HepG2 (cell line): ENCODE measurements around the gene MBD5. TPM values are rescaled to one million over a fixed set of nuclear protein-coding genes. Genes with fewer than 3 reads are reported as not detected.

ENCODE experiments used
- ATAC-seq: fragments of 200-7000 bp; cut with Tn5 transposase; 3 replicates; pipeline ENCODE4 v1.9.1; 2020; ENCODE audit warnings: mild to moderate bottlenecking, moderate library complexity
- BruUV-seq: library from RNA; stranded (reverse); fragments of 400-500 nt; replicated peaks from 2 replicates; lab custom pipeline; 2021; lab: Mats Ljungman, UMichigan
- CTCF ChIA-PET: fragments of 300-600 bp; formaldehyde crosslinking; extraction: SDS; loops from one replicate; lab custom pipeline; 2021; ENCODE audit warnings: low total read pairs, inconsistent platforms, low intra/inter-chr PET ratio; lab: Yijun Ruan, JAX
- POLR2A ChIA-PET: fragments of 350-600 bp; sonication (Branson Sonifier 250); formaldehyde crosslinking; loops from one replicate; lab custom pipeline; 2020; ENCODE audit warnings: antibody characterized with exemption, inconsistent platforms; lab: Yijun Ruan, JAX
- DNase-seq: peaks from one replicate; pipeline ENCODE4 v3.0.0-alpha.2; 2015; ENCODE audit warnings: low spot score
- FAIRE-seq: peaks from 3 replicates; lab custom pipeline; 2011; peaks lifted over from hg19 to GRCh38; lab: Jason Lieb, UNC
- H2AFZ ChIP-seq: one replicate; pipeline ENCODE4 v1.6.1; 2011; ENCODE audit warnings: low read length, inconsistent platforms
- H3K27ac ChIP-seq: fragments of 300-600 bp; 3 replicates; pipeline ENCODE4 v1.8.0; 2011; ENCODE audit warnings: mixed run types, mild to moderate bottlenecking, mixed read lengths, low read length, inconsistent platforms; ENCODE audit not compliant: insufficient read depth; ENCODE audit errors: extremely low read length
- H3K27me3 ChIP-seq, 2 experiments: fragments of 200-600 bp in 1 of 2; 2 replicates in 1 of 2; 3 replicates in 1 of 2; pipeline versions ENCODE4 v1.6.0 to v1.8.0; 2011; ENCODE audit warnings: low read length in 2 of 2, mild to moderate bottlenecking in 2 of 2, moderate library complexity in 2 of 2, inconsistent platforms in 1 of 2; ENCODE audit not compliant: insufficient read depth in 2 of 2, control insufficient read depth in 1 of 2
- H3K36me3 ChIP-seq, 2 experiments: fragments of 200-600 bp in 1 of 2; replicated peaks in 1 of 2; 2 replicates in 1 of 2; 3 replicates in 1 of 2; pipeline versions ENCODE4 v1.5.1 to v1.8.0; 2011; ENCODE audit warnings: low read length in 2 of 2, inconsistent platforms in 1 of 2; ENCODE audit not compliant: insufficient read depth in 2 of 2, control insufficient read depth in 1 of 2
- H3K4me1 ChIP-seq: 2 replicates; pipeline ENCODE4 v1.5.1; 2012; ENCODE audit warnings: low read length, inconsistent platforms; ENCODE audit not compliant: insufficient read depth
- H3K4me2 ChIP-seq: 2 replicates; pipeline ENCODE4 v1.6.0; 2011; ENCODE audit warnings: low read depth, low read length, inconsistent platforms
- H3K4me3 ChIP-seq, 3 experiments: fragments of 200-600 bp in 1 of 3; sonication (generic), shearing (Covaris generic) in 1 of 3; replicated peaks in 1 of 3; 2 replicates each; pipeline ENCODE4 v1.5.1; 2011 to 2016; ENCODE audit warnings: low read length in 3 of 3, inconsistent platforms in 2 of 3, low read depth in 2 of 3, mild to moderate bottlenecking in 2 of 3, control low read depth in 1 of 3, mixed read lengths in 1 of 3; ENCODE audit not compliant: insufficient read depth in 1 of 3
- H3K79me2 ChIP-seq: one replicate; pipeline ENCODE4 v1.6.1; 2011; ENCODE audit warnings: low read length, inconsistent platforms; ENCODE audit not compliant: insufficient read depth
- H3K9ac ChIP-seq: 2 replicates; pipeline ENCODE4 v1.6.0; 2011; ENCODE audit warnings: mild to moderate bottlenecking, low read depth, low read length, inconsistent platforms; ENCODE audit not compliant: insufficient read depth
- H3K9me3 ChIP-seq: 2 replicates; pipeline ENCODE4 v1.5.1; 2012; ENCODE audit warnings: mild to moderate bottlenecking, low read length
- H4K20me1 ChIP-seq: 2 replicates; pipeline ENCODE4 v1.6.0; 2011; ENCODE audit warnings: inconsistent platforms, mild to moderate bottlenecking, low read length, moderate library complexity; ENCODE audit not compliant: insufficient read depth
- AKNA ChIP-seq: sonication (generic); formaldehyde crosslinking; IDR thresholded peaks from 2 replicates; pipeline ENCODE4 v1.4.0; 2020; ENCODE audit warnings: missing genetic modification reagents, borderline replicate concordance
- ATF1 ChIP-seq: IDR thresholded peaks from 2 replicates; pipeline ENCODE4 v1.6.1; 2016; ENCODE audit warnings: mild to moderate bottlenecking, control low read depth
- BORCS8-MEF2B ChIP-seq: sonication (generic); formaldehyde crosslinking; IDR thresholded peaks from 2 replicates; pipeline ENCODE4 v1.8.0; 2022; ENCODE audit warnings: mild to moderate bottlenecking, missing genetic modification reagents
- CERS6 ChIP-seq: sonication (generic); formaldehyde crosslinking; IDR thresholded peaks from 2 replicates; pipeline ENCODE4 v1.5.0; 2020; ENCODE audit warnings: missing genetic modification reagents
- NFIB ChIP-seq: sonication (generic); formaldehyde crosslinking; IDR thresholded peaks from 2 replicates; pipeline ENCODE4 v1.9.0; 2021; ENCODE audit warnings: missing genetic modification reagents, mild to moderate bottlenecking, borderline replicate concordance
- POLR2AphosphoS5 ChIP-seq: IDR thresholded peaks from 2 replicates; pipeline ENCODE4 v1.6.1; 2012; ENCODE audit warnings: low read depth, low read length
- SNRNP70 ChIP-seq: fragments of 200-400 bp; formaldehyde crosslinking; IDR thresholded peaks from 2 replicates; pipeline ENCODE4 v1.6.1; 2017; ENCODE audit warnings: mild to moderate bottlenecking, low read depth, low read length, moderate library complexity
- SOX6 ChIP-seq, 2 experiments: fragments of 450-650 bp in 1 of 2; sonication (generic) in 1 of 2; formaldehyde crosslinking in 1 of 2; IDR thresholded peaks; 2 replicates each; pipeline versions ENCODE4 v1.4.0 to v1.6.1; 2017 to 2020; ENCODE audit warnings: antibody characterized with exemption in 1 of 2, mild to moderate bottlenecking in 1 of 2, missing genetic modification reagents in 1 of 2
- ZNF124 ChIP-seq: sonication (generic); formaldehyde crosslinking; IDR thresholded peaks from 2 replicates; pipeline ENCODE4 v1.4.0; 2020; ENCODE audit warnings: missing genetic modification reagents
- ZNF138 ChIP-seq: sonication (generic); formaldehyde crosslinking; IDR thresholded peaks from 2 replicates; pipeline ENCODE4 v1.5.0; 2020; ENCODE audit warnings: mild to moderate bottlenecking, low read depth, missing genetic modification reagents
- ZNF3 ChIP-seq: IDR thresholded peaks from 2 replicates; pipeline ENCODE4 v1.7.0; 2017; ENCODE audit warnings: inconsistent platforms
- ZNF382 ChIP-seq: sonication (generic); formaldehyde crosslinking; IDR thresholded peaks from 2 replicates; pipeline ENCODE4 v1.5.0; 2020; ENCODE audit warnings: missing genetic modification reagents, mild to moderate bottlenecking, borderline replicate concordance
- ZNF547 ChIP-seq: sonication (generic); formaldehyde crosslinking; IDR thresholded peaks from 2 replicates; pipeline ENCODE4 v1.5.1; 2020; ENCODE audit warnings: mild to moderate bottlenecking, missing genetic modification reagents
- ZNF574 ChIP-seq: sonication (generic); formaldehyde crosslinking; IDR thresholded peaks from 2 replicates; pipeline ENCODE4 v1.4.0; 2020; ENCODE audit warnings: missing genetic modification reagents
- WGBS: methylation state at CpG from one replicate; pipeline ENCODE4 v1.1.6; 2017; ENCODE audit warnings: low lambda C conversion rate; 5-methylcytosine and 5-hydroxymethylcytosine counted together
- in situ Hi-C: cut with HindIII; loops from 2 replicates; pipeline ENCODE4 v1.10.0; 2017; ENCODE audit warnings: low pct_unique_long_range_greater_than_20kb; ENCODE audit not compliant: extremely low pct_ligation_motif_present
- intact Hi-C: fragments of 100-400 bp; cut with micrococcal nuclease; formaldehyde crosslinking; loops from one replicate; pipeline ENCODE4 v1.10.0; 2022; ENCODE audit not compliant: unreplicated experiment
- polyA plus RNA-seq, 8 experiments: library from polyadenylated mRNA; depleted of rRNA in 3 of 8; stranded (reverse) in 7 of 8; unstranded in 1 of 8; fragments of >200 nt; fragmentation: Illumina TruSeq in 4 of 8; extraction: Trizol in 4 of 8; gene quantifications; 2 replicates each; pipeline versions ENCODE4 v1.2.1 to v1.2.3, GENCODE V29; 2011 to 2016; ENCODE audit warnings: low read depth in 4 of 8, missing spikeins in 1 of 8, mixed read lengths in 1 of 8; ENCODE audit not compliant: insufficient read depth in 1 of 8
- total RNA-seq, 5 experiments: library from RNA; depleted of rRNA; stranded (reverse); fragments of >200 nt; fragmentation: Illumina TruSeq; extraction: Trizol; gene quantifications; 2 replicates each; pipeline ENCODE4 v1.2.3, GENCODE V29; 2016; ENCODE audit warnings: low read depth in 1 of 5

MBD5 gene
- total and polyA plus RNA-seq, 2 of the 13 experiments (the other 11 are each of a cell fraction or from before 2014, with no cell fraction given) = 13.5 to 26.4 TPM

GRCh38 chr2:148495586-148495985 lies 474.7 kb downstream of the MBD5 start:
- H3K9me3 ChIP-seq = no peaks in the 10 kb centered on the region
- TF ChIP-seq ZNF3 (CRISPR knock-in tag) (no peak), ATF1 (CRISPR knock-in tag) (no peak), ZNF382 (CRISPR knock-in tag) (no peak), NFIB (CRISPR knock-in tag) (no peak), ZNF547 (CRISPR knock-in tag) (no peak), SNRNP70 (no peak), ZNF574 (no peak), AKNA (no peak), ZNF138 (no peak), CERS6 (CRISPR knock-in tag) (no peak), POLR2AphosphoS5 (no peak), ZNF124 (CRISPR knock-in tag) (no peak), SOX6 (IDR thresholded peaks at IDR 0.05) (no peak), SOX6 (CRISPR knock-in tag; IDR thresholded peaks at IDR 0.05) (no peak), BORCS8-MEF2B (CRISPR knock-in tag) (no peak)
- H3K9ac ChIP-seq = no peak overlapping the region
- in situ Hi-C loops (no loop called here), intact Hi-C loops (no loop called here)
- H3K36me3 ChIP-seq = no peaks in the 10 kb centered on the region
- H3K27me3 ChIP-seq = no peaks in the 10 kb centered on the region
- no peak overlapping the region for H2AFZ ChIP-seq
- WGBS = 45% methylated on average over 2 of the region's 2 CpGs
- BruUV-seq = no TSS peak
- DNase-seq = no peak
- no peak overlapping the region for H3K27ac ChIP-seq
- CTCF ChIA-PET = no interaction called here
- H4K20me1 ChIP-seq = no peaks in the 10 kb centered on the region
- no peak for FAIRE-seq
- H3K4me3 ChIP-seq = no peak overlapping the region
- ATAC-seq = no peak
- H3K4me2 ChIP-seq = no peak overlapping the region
- H3K4me1 ChIP-seq = no peaks in the 10 kb centered on the region; the same call in 1 of the 2 replicates
- POLR2A ChIA-PET = no interaction called here
- H3K79me2 ChIP-seq = no peaks in the 10 kb centered on the region
